T follicular helper cell (primary cell): ENCODE results near the gene EHD4.
A peak's percentile ranks its signal among the peaks of the same experiment; 100 is the strongest.

Source experiments
- DNase-seq: peaks from one replicate; pipeline ENCODE4 v3.0.0-alpha.2; 2020; ENCODE audit warnings: low read depth

EHD4 gene

DNA sequence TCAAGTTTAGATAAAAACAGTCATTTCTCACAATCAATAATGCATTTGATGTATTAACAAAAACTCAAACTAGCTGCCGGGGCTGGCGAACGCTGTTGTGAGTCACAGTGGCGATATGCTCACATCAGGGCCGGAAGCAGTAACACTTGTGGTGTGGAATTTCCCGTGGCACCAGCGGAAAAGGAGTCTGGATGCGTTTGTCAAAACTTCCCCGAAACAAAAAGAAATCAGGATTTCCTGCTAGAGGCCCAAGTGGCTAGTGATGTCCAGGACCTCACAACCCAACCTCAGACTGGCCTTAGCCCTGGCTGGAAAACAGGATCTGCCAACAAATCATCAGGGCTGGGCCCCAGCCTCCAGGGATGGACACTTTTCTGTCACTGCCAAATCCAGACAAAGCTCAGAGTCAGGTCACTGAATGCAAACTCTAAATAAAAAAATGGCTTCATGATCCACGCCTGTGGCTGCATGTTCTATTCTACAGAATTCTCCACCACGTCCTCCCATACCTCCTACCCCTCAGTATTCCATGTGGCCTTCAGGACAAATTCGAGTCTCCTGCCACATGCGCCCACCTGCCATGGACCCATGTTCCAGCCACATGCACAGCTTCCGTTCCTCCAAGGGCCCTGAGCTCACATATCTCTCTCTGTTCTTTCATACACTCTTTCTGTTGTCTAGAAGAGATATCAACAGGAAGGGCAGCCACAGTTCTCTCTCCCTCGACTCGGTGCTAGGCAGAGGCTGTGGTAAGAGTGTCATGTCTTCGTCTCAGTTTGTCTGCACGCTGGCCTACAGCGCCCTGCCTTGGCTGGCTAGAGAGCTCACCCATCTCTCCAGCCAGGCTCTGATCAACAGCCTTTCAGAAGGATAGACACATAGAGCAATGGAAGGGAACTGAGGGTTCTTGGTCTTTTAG is 35.4 kb downstream of the EHD4 start:
- peak; percentile 77 for DNase-seq

DNA sequence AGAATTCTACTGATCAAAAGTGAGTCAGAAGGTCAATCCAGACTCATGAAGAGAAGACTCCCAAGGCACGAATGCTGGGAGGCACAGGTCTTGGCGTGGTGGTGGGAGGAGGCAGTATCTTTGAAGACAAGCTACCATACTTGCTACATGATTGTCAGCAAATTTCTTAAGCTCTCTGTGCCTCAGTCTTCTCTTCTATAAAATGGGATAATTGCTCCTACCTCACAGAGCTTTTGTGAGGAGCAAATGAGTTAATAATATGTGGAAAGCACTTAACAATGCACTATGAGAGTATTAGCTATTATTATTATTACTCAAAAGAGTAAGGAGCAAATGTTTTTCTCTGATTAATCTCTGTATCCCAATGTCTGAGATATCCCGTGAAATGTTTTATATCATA is 36.2 kb downstream of the EHD4 start:
- no peak for DNase-seq

DNA sequence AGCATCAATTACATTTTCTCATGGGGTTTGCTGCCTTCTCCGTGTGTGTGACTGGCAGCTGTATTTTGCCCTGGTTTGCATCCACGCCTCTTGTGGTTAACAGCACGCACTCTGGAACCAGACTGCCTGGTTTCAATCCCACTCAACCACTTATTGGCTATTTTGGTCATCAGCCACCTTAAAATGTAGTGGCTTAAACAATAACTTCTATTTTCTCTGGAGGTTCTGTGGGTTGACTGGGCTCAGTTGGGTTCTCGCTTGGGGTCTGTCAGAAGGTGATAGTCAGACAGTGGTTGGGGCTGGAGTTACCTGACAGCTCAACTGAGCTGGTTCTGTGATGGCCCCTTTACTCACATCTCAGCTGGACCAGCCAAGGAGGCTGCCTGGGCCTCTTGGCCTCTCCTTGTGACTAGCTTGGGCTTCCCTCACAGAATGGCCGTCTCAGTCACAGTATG is 36.8 kb downstream of the EHD4 start:
- no peak for DNase-seq

DNA sequence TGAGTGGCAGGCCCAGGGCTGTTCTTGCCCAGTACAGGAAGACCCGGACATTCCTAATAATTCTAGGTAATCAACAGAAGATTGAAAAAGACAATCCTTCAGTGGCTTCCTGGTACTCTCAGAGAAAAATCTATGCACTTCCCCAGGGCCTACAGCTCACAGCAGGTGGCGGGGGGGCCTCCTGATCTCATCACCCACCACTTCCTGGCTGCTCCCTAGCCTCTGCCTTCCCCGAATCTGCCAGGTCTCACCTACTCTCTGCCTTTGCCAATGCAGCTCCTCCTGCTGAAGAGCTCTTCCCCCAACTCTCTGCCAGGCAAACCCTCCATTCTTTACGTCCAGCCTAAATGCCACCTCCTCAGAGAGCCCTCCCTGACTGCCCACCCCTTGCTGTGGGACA is 37.5 kb downstream of the EHD4 start:
- peak; percentile 75 for DNase-seq

DNA sequence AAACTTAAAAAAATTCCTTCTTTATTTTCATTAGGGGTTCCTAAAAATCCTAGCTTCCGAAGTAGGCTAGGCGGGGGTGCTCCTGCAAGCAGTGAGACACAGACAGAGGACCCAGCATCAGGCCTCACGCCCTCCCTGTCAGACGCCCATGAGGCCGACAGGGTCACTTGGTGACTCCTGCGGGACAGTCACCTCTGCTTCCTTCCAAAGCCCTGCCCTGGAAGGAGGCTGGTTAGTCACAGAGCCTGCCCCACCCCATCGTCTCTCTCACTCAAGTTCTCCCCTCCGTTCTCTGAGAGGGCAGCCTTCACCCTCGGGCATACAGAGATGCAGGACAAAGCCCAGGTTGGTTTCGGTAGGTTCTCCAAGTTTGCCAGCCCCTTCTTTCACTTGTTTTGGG is 38.6 kb downstream of the EHD4 start:
- no peak for DNase-seq

DNA sequence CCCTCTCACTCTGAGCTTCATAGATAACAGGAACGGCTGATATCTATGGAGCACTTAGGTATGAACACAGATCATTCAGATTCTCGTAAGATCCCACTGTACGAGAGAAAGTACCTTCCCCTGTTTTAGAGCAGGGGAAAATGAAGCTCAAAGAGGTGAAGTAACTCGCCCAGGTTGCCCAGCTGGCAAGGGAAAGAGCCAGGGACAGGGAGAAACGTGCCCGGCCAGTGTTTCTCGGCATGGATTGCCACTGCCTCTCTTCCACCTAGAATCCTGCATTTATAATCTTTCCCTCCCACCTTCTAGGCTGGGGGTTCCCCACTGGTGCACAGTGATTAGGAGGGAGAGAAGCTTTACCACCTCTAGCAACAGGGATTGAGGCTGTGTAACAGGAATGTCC is 39.0 kb downstream of the EHD4 start:
- no peak for DNase-seq

DNA sequence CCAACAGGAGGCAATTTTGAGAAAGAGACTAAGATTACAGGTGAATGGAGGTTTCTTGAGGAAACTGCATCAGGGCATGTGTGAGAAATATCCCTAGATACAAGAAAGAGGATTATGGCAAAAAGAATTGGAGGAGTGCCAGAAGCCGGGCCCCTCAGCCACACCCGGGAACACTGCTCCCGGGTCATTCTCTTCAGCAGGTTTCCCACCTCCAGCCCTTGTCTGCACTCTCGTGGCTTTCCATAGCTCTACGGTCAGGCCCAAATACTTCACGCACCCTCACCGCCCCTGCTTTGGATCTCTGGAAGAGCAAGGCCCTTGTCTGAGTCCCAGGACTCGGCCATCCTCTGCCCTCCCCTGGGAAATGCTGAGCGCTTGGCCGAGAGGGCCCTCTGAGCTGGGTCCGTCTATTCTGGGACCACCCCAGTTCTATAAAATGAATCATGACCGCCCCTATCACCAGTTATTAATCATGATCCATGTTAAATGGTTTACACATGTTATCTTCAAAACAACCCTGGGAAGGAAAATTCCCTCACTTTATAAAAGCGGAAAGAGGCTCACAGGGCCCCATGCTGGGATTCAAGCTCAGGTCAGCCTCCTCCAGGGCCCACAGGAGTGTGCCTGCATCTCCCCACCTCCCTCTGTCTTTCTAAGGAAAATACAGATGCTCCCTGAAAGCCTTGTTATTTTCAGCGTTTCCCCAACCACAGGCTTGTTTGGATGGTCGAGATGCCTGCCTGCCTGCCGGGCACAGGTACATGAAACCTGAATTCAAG is 39.7 kb downstream of the EHD4 start:
- DNase-seq: no peak

DNA sequence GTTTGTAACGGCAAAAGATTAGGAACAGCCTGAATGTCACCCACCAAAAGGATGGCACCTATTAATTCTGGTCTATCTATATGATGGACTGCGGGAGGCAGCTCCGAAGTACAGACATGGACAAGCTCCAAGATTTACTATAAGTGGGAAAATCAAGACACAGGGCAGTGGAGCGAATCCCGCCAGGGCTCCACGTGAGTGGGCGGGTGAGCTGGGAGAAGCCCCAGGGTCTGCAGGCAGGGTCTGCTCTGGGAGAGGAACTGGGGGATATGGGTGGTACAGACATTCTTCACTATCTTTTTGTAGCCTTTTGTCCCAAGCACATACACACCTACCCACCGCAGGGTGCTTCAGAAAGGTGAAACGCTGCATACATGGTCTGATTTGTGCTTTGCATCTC is 40.3 kb downstream of the EHD4 start:
- DNase-seq: no peak

DNA sequence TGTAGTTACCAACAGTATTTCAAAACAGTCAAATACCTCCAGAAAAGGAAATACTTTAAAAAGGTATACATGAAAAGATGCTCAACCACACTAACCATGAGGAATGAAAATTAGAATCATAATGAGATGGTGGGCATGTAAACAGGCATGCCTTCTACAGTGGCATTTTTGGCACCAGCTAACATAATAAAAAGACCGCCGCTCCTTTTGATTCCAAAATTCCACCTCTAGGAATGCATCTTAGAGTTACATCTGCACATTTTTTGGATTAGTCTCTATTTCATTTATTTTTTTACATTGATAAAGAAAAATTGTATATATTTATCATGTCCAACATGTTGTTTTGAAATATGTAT is 41.5 kb downstream of the EHD4 start:
- no peak for DNase-seq

DNA sequence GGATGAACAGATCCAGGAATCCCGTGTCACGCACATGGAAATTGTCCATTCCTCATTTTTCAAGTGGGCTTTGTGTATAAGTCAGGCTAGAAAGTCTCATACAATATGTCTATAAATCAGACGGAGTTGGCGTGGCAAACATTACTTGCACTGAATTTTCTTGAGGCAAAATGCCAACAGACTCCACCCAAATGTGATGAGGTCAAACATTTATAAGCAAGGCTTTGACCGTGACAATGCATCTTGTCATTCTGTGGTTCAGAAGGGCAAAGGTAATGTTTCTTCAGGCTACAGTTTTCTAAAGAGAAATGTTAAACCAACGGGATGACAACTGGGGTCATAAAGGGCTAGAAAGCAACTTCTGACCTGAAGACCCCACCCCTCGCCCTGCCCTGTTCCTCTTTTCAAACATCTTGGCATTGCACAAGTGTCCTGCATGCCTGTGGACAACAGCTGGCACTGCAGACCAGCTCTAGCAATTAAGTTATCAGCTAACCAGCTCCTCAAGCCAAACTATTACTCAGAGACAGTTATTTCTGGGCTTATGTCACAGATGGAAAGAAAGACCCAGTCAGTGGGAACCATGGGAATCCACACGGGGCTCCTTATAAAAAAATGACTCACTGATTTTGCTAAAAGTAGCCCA is 42.0 kb downstream of the EHD4 start:
- no peak for DNase-seq

DNA sequence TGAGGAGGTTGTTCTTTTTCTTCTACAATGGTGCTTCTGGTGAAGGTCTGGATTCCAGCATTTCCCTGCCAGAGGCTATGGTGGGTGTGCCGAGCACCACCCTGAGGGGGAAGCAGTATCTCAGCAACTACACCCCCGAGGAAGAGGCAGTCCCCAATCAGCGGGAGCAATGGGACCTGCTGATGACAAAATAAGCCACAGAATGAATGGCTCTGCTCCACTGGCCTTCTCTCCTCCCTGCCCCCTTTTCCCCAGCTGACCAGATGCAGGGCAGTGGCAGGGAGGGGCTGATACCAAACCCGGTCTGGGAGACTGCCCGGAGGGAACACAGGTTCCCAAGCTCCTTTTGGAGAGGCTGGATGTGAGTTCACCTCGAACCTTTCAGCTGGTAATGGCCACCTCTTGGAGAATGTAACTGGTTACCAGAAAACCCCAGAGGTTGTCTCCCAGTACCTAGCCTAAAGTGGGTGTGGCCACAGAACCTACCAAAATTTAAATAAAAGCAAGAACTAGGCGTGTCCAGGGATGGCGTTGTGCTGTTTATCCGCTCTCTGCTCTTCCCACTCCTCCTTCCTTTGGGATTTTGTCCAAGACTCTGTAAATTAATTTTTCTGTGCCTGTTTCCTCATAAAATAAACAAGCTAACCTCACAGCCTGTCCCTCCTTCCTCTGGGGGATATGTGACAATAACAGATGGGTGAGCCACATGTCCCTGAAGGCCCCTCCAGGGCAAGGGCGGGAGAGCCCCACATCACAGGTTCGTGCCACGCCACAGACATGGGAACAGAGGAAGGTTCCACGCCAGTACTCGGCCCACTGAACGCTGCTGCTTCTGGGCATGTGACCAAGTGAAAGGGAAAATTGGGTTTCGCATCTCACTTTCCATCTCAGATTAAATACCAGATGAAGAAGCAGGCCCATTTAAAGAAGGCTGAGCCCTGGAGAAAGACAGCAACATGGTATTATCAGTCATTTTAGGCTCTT is 43.4 kb downstream of the EHD4 start:
- no peak for DNase-seq

DNA sequence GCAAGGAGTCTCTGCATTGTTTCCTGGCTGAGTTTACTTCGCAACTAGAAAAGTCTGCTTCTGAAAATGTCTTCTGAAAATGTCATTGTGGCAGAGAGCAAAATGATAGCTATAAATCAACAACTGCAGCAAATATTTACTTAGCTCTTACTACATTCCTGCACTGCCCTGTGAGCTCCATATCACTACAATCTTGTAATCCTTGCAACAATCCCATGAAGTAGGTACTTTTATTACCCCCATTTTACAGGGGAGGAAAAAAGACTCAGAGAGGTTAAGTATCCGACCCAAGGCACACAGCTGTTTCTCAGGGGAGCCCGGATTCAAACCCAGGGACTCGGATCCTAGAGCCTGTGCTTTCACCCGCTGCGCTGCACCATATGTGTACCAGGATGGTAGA is 44.3 kb downstream of the EHD4 start:
- no peak for DNase-seq

DNA sequence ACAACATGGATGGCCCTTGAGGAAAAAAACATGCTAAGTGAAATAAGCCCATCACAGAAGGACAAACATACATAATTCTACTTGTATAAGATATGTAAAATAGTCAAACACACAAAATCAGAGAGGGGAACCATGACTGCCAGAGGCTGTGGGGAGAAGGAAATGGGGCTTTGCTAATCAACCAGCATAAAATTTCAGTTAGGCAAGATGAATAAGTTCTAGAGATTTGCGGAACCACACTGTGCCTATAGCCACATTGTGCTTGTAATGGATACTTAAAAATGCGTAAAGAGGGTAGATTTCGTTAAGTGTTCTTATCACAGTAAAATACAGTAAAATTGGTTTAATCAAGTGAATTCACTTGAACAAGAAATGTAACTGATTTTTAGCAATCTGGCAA is 44.8 kb downstream of the EHD4 start:
- no peak for DNase-seq

DNA sequence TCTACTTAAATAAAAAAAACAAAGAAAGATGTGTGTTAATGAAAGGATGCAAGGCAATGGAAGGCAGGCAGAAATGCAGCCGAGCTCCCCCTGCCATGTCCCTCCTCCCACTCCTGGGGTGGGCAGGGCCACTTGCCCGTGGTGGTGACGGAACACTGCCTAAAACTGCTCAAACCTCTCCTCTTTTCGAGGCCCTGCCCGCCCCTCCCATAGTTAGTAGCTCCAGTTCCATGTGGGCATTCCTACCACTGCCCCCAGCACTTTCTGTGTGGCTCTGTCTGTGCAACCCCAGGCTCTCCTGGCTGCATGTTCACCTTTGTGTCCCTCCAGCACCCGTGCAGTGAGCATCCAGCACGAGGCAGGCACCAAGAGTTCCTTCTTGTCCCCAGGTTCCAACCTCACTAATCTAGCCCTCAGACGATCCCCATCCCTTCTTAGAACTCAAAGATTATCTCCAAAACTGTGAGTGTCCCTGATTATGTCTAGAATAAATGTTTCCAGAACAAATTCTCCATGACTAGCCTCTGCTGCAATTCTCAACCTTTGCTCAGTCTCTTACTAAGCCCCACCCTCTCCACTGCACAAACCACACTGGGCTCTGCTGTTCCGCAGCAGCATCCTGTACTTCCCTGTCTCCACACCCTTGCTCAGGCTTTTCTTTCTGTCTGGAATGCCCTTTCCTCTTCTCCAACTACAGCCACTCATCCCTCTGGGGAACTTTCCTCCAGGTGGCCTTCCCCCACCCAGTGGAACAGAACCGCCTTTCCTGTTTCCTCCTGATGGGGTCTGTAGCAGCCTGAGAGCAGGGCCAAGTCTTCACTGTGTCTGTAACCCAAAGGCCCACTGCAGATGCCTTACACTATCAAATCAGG is 45.9 kb downstream of the EHD4 start:
- DNase-seq: no peak

DNA sequence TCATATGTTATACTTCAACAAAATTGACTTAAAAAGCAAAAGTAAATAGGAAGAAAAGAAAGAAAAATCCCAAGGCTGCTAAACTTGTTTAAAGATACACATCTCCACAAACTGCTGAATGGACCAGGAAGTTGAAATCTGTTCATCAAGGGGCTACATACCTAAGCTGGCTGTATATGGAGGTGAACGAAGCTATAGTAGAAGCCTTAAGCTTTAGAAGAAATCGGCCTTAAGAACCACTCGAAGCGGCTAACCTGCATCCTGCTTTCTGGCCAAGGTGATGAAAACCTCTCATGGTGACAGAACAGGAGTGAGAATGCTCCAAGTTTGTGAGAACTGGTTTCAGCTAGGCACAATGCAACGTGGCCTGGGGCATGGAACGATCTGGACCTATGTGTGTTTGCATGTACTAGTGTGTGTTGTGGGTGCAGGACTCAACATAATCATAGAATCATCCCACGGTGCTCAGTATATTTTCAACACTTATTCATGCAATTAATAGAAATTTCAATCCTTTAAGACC is 47.2 kb downstream of the EHD4 start:
- no peak for DNase-seq

DNA sequence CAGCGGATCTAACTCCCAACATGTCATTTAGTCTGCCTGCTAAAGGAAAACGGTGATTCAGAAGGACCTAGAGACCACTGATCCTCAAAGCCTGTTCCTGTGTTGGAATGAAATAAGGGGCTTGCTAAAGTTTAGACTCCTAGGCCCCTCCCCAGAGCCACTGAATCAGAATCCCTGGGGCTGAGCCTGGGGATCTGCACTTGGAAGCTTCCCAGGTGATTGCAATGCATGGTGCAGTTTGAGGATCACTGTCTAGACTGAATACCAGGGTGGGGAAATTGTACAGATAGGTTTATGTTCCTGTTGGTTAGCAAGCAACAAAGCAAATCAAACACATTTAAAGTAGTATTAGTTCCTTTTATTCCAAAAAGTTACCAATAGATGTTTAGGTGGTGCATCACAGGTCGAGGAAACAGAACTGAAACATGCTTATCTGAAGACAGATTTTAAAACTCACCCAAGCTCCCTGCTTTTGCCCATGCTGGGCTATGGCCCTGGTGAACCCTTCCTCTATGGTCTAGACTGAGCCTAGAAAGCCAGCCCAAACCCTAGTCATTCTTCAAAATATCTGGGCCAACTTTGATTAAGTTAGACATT is 48.9 kb downstream of the EHD4 start:
- DNase-seq: no peak

DNA sequence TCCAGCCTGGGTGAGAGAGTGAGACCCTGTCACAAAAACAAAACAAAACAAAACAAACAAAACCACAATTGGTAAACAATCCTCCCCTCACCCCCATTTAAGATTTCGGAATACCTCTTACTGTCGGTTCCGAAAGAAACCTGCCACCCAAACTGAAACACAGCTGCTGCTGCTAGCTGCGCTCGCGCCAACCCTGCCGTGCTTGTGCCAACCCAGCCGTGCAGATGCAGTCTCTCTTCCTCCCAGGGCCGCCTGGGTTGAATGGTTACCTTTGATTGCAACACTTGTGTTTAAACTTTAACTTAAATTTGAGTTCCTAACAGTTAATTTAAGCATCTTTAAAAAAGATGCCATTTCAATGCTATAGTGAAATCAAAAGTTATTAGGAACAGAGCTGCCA is 50.0 kb downstream of the EHD4 start:
- no peak for DNase-seq

DNA sequence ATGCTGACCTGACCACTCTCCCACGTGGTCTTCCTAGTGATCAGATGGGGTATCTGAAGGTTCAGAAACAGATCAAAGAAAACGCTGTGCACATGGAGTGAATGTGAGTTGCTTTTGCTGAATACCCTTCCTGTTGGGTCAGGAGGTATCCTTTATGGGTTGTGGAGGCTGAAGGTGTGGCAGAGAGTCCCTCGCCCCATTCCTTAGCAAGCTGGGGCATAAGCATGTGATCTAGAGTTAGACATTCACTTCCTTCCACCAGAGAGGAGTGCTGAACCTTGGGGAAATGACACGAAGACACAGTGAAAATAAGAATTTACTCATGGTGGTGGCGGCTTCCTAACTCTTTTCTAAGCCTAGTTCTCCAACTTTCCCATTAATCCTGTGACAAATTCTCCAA is 50.7 kb downstream of the EHD4 start:
- DNase-seq: no peak

DNA sequence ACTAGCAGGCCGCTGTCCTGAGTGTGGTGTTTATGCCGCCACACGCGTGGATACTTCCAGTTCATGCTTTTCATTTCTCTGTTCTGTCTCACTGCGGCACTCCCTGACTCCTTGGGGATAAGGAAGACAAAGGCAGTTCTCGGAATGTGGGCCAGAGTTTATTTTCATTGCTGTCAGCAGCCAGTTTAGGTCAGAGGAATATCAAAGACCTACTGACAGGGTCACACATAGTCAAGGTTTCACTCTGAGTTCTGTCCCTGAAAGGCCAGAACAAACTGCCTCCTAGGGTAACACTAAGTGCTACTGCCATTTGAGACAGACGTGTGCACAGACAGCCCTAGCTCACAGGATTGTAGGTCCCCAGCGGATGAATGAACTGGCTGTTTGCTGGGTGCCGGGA is 51.2 kb downstream of the EHD4 start:
- DNase-seq: no peak

DNA sequence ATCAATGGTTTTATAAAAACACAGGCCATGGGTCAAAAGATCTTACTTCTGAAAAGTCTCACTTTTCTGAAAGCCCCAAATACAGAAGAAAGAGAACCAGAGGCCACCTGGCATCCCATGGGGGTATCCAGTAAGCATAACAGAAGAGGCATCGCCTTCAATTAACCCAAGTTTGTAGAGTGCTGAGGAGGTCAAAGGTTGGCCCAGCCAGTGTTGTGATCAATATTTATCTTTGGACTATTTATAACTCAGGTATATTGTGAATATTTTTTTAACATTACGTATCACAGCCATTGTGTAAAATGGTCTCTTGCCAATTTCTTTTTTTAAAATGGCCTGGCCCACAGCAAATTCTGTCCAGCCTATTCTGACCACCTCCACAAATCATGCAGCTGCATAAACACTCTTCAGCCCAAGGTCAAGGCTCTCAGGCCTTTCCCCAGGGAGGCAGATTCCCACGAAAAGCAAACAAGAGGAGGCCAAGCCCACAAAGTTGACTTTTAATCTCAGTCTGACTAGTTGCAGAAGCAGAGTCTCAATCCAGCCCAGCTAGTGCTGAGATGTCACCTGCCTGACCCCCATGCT is 52.3 kb downstream of the EHD4 start:
- DNase-seq: no peak
